Measurements from ENCODE around the gene DSCAM. TPM values are rescaled to one million over a fixed set of nuclear protein-coding genes. Genes with fewer than 3 reads are reported as not detected.

DSCAM gene
- total and polyA plus RNA-seq, 2 donors (not counting 3 experiments of a cell fraction or from before 2014, with no cell fraction given): not detected

- H3K79me2 ChIP-seq (ENCODE audit: control insufficient read depth, insufficient read depth, low read length): no peaks in the 10 kb centered on the region
- H3K36me3 ChIP-seq (ENCODE audit: control insufficient read depth in 2 of 2, extremely low read depth in 1 of 2, insufficient read depth in 2 of 2, low read length in 2 of 2): no peaks in the 10 kb centered on the region
- H3K9ac ChIP-seq (replicated peaks; ENCODE audit: extremely low read depth, insufficient read depth, low read length): no peak overlapping the region
- POLR2A ChIA-PET: no interaction called here
- H3K9me3 ChIP-seq (replicated peaks; ENCODE audit: control insufficient read depth, insufficient read depth, low read length): peaks cover 3% of the 10 kb centered on the region
- intact Hi-C loops (cut with micrococcal nuclease) (loop anchor here (5.0 kb wide), 3 partner anchors 245 to 870 kb away; no protein-coding TSS in a partner anchor), dilution Hi-C loops (cut with MboI; ENCODE audit: extremely low pct_ligation_motif_present, low sequenced_read_pairs) (no loop called here)
- no TSS peak for BruUV-seq (replicated peaks)
- FAIRE-seq (no peak), DNase-seq (ENCODE audit: low read depth, low spot score) (no peak)
- H4K20me1 ChIP-seq (replicated peaks; ENCODE audit: control insufficient read depth, extremely low read depth, insufficient read depth, low read length): no peaks in the 10 kb centered on the region
- no peak overlapping the region for H3K4me2 ChIP-seq (ENCODE audit: insufficient read depth, low read length)
- H3K9me1 ChIP-seq (replicated peaks; ENCODE audit: control insufficient read depth, extremely low read depth, insufficient read depth, low read length): no peaks in the 10 kb centered on the region
- no peaks in the 10 kb centered on the region for H3K27me3 ChIP-seq (ENCODE audit: control insufficient read depth in 2 of 2, insufficient read depth in 2 of 2, low read length in 2 of 2)
- CTCF ChIA-PET: no interaction called here
- no peaks in the 10 kb centered on the region for H3K4me1 ChIP-seq (ENCODE audit: control insufficient read depth, extremely low read depth, insufficient read depth, low read length)
- no peak overlapping the region for H3K4me3 ChIP-seq (replicated peaks in 1 of 3; ENCODE audit: insufficient read depth in 1 of 3, low read depth in 1 of 3, low read length in 3 of 3)
- no peak for TF ChIP-seq JUN (IDR thresholded peaks at IDR 0.05; ENCODE audit: borderline replicate concordance, insufficient read depth, insufficient read length, low read depth)
- no peak for TF ChIP-seq MYC (IDR thresholded peaks at IDR 0.05; ENCODE audit: low read depth, low read length)
- no peak for TF ChIP-seq FOS (IDR thresholded peaks at IDR 0.05; ENCODE audit: borderline replicate concordance, insufficient read depth, low read length)
- TF ChIP-seq POLR2AphosphoS5 (IDR thresholded peaks at IDR 0.05; ENCODE audit: insufficient read depth, low read depth, low read length): no peak
- TF ChIP-seq POLR2A (IDR thresholded peaks at IDR 0.05; ENCODE audit: low read depth, low read length): no peak
- TF ChIP-seq EZH2 (IDR thresholded peaks at IDR 0.05; ENCODE audit: borderline replicate concordance, low read depth, low read length, severe bottlenecking): no peak
- TF ChIP-seq MAX (IDR thresholded peaks at IDR 0.05; ENCODE audit: insufficient read depth, insufficient read length): no peak
- TF ChIP-seq, protein P1, sequence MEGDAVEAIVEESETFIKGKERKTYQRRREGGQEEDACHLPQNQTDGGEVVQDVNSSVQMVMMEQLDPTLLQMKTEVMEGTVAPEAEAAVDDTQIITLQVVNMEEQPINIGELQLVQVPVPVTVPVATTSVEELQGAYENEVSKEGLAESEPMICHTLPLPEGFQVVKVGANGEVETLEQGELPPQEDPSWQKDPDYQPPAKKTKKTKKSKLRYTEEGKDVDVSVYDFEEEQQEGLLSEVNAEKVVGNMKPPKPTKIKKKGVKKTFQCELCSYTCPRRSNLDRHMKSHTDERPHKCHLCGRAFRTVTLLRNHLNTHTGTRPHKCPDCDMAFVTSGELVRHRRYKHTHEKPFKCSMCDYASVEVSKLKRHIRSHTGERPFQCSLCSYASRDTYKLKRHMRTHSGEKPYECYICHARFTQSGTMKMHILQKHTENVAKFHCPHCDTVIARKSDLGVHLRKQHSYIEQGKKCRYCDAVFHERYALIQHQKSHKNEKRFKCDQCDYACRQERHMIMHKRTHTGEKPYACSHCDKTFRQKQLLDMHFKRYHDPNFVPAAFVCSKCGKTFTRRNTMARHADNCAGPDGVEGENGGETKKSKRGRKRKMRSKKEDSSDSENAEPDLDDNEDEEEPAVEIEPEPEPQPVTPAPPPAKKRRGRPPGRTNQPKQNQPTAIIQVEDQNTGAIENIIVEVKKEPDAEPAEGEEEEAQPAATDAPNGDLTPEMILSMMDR (IDR thresholded peaks at IDR 0.05; ENCODE audit: extremely low read depth in 1 of 2, insufficient read depth in 1 of 2, low read depth in 1 of 2, low read length in 2 of 2): no peak
- TF ChIP-seq GATA2 (IDR thresholded peaks at IDR 0.05; ENCODE audit: insufficient read depth, insufficient read length, low read depth, low read length): no peak
- no peak overlapping the region for H3K27ac ChIP-seq (ENCODE audit: insufficient read depth, low read depth, low read length)
- no peak overlapping the region for H2AFZ ChIP-seq (ENCODE audit: low read depth, low read length)
Measured at GRCh38 chr21:40386981-40387747, 459.8 kb downstream of the DSCAM start.
